NB4 (cell line): ENCODE results near the gene PLAGL2.

Source experiments
- DNase-seq: peaks from one replicate; pipeline ENCODE4 v3.0.0; 2010; ENCODE audit warnings: low read depth
- H3K4me3 ChIP-seq: one replicate; pipeline ENCODE4 v1.5.1; 2011; ENCODE audit warnings: mild to moderate bottlenecking, low read depth, low read length, moderate library complexity
- CTCF ChIP-seq: IDR thresholded peaks from one replicate; pipeline ENCODE4 v1.5.1; 2012; ENCODE audit warnings: low read depth, low read length
- MAX ChIP-seq: IDR thresholded peaks from 2 replicates; pipeline ENCODE4 v1.6.1; 2011; ENCODE audit warnings: low read depth, low read length
- MYC ChIP-seq: IDR thresholded peaks from 2 replicates; pipeline ENCODE4 v1.6.1; 2011; ENCODE audit warnings: low read depth, low read length
- POLR2A ChIP-seq: IDR thresholded peaks from 2 replicates; pipeline ENCODE4 v1.6.1; 2011; ENCODE audit warnings: mild to moderate bottlenecking; ENCODE audit not compliant: insufficient read length; ENCODE audit errors: extremely low read depth

Gene PLAGL2

GRCh38 chr20:32158943-32159660, 48.4 kb downstream of the PLAGL2 start:
- no peak overlapping the region for H3K4me3 ChIP-seq
- TF ChIP-seq MYC: no peak
- no peak for TF ChIP-seq MAX
- no peak for TF ChIP-seq POLR2A
- no peak for TF ChIP-seq CTCF
- no peak for DNase-seq

GRCh38 chr20:32158351-32158750, 49.2 kb downstream of the PLAGL2 start:
- no peak overlapping the region for H3K4me3 ChIP-seq
- DNase-seq: no peak
- no peak for TF ChIP-seq MAX
- TF ChIP-seq MYC: no peak
- no peak for TF ChIP-seq POLR2A
- no peak for TF ChIP-seq CTCF

GRCh38 chr20:32157611-32158010, 49.9 kb downstream of the PLAGL2 start:
- no peak for TF ChIP-seq CTCF
- no peak for TF ChIP-seq POLR2A
- TF ChIP-seq MYC: no peak
- TF ChIP-seq MAX: no peak
- no peak overlapping the region for H3K4me3 ChIP-seq
- no peak for DNase-seq

- peak; percentile 95 for DNase-seq
- TF ChIP-seq MAX (peak; percentile 56), CTCF (peak; percentile 59), MYC (peak; percentile 81), POLR2A (no peak)
- no peak overlapping the region for H3K4me3 ChIP-seq
These were observed 52.2 kb downstream of the PLAGL2 start for GRCh38 chr20:32155017-32155981.

- no peak overlapping the region for H3K4me3 ChIP-seq
- TF ChIP-seq POLR2A (no peak), MYC (no peak), MAX (no peak), CTCF (no peak)
These were observed 53.8 kb downstream of the PLAGL2 start for GRCh38 chr20:32153771-32154170.

More at GRCh38 chr20:32153771-32154170, 53.8 kb downstream of the PLAGL2 start:
- DNase-seq: no peak
